ENCODE measurements around the gene TTC36. TPM values are rescaled to one million over a fixed set of nuclear protein-coding genes. Genes with fewer than 3 reads are reported as not detected.

TTC36 gene
- total and polyA plus RNA-seq, 10 of the 15 experiments (the other 5 are each of a cell fraction or from before 2014, with no cell fraction given) = 0.28 to 0.78 (median 0.59) TPM; not detected in 7

- Histone ChIP-seq H3K36me3 (ENCODE audit: control insufficient read depth in 2 of 2, insufficient read depth in 2 of 2, low read length in 1 of 2) (no peaks in the 10 kb centered on the region; a peak in 2 of 4 replicates), H3K27ac (ENCODE audit: control insufficient read depth, insufficient read depth) (no peak overlapping the region), H3K9me3 (replicated peaks; ENCODE audit: control insufficient read depth, insufficient read depth, low read length) (no peaks in the 10 kb centered on the region), H2AFZ (ENCODE audit: control insufficient read depth, low read depth, low read length) (no peak overlapping the region), H3K4me2 (ENCODE audit: control insufficient read depth, insufficient read depth) (no peak overlapping the region), H3K4me3 (no peak overlapping the region), H4K20me1 (ENCODE audit: control insufficient read depth, insufficient read depth) (no peaks in the 10 kb centered on the region), H3K27me3 (replicated peaks in 1 of 2; ENCODE audit: control insufficient read depth in 2 of 2, insufficient read depth in 2 of 2, low read length in 1 of 2) (no peaks in the 10 kb centered on the region), H3K4me1 (ENCODE audit: control insufficient read depth, insufficient read depth, low read length) (no peaks in the 10 kb centered on the region), H3K79me2 (ENCODE audit: control insufficient read depth, insufficient read depth, low read length) (no peaks in the 10 kb centered on the region), H3K9ac (ENCODE audit: control insufficient read depth, insufficient read depth, low read length) (no peak overlapping the region)
- POLR2A ChIA-PET = interaction anchor here (0.6 kb wide), 3 partner anchors 21 to 247 kb away, joined by 3 to 4 read pairs (median 3); no protein-coding TSS in a partner anchor
- intact Hi-C loops (cut with micrococcal nuclease; ENCODE audit: unreplicated experiment) = no loop called here
- in situ Hi-C loops (cut with MboI) = no loop called here
- SMC1A ChIA-PET (ENCODE audit: uncharacterized antibody, unreplicated experiment) = no interaction called here
- DNase-seq (ENCODE audit: low read depth, low spot score) (no peak), ATAC-seq (no peak), FAIRE-seq (no peak)
- WGBS (ENCODE audit: insufficient coverage, insufficient replicate concordance, low lambda C conversion rate, missing lambda C conversion rate) = 51% methylated on average over 2 of the region's 2 CpGs
- CTCF ChIA-PET = no interaction called here
- RAD21 ChIA-PET (ENCODE audit: unreplicated experiment) = no interaction called here
- BruUV-seq (replicated peaks) = no TSS peak
- TF ChIP-seq MEF2A (IDR thresholded peaks at IDR 0.05; ENCODE audit: insufficient read depth, low read depth, low read length) (no peak), CHD4 (IDR thresholded peaks at IDR 0.05) (no peak), NFXL1 (IDR thresholded peaks at IDR 0.05; ENCODE audit: borderline replicate concordance) (no peak), SRF (IDR thresholded peaks at IDR 0.05; ENCODE audit: low read depth in 2 of 2, low read length in 2 of 2) (no peak), RBBP5 (conservative IDR thresholded peaks at IDR 0.05) (no peak), FOXM1 (IDR thresholded peaks at IDR 0.05; ENCODE audit: low read depth, low read length) (no peak), ELK1 (IDR thresholded peaks at IDR 0.05; ENCODE audit: low read depth, low read length) (no peak), ZNF622 (IDR thresholded peaks at IDR 0.05) (no peak), PAX5 (IDR thresholded peaks at IDR 0.05; ENCODE audit: borderline replicate concordance, low read depth, low read length) (no peak), SIN3A (IDR thresholded peaks at IDR 0.05; ENCODE audit: low read depth, low read length) (no peak), SIX5 (IDR thresholded peaks at IDR 0.05; ENCODE audit: low read depth, low read length, severe bottlenecking) (no peak), EZH2 (IDR thresholded peaks at IDR 0.05; ENCODE audit: borderline replicate concordance, control insufficient read depth, low read depth, low read length) (no peak), LARP7 (IDR thresholded peaks at IDR 0.05) (no peak), SUPT20H (IDR thresholded peaks at IDR 0.05; ENCODE audit: borderline replicate concordance, control insufficient read depth, low read depth, low read length) (no peak), SMAD5 (IDR thresholded peaks at IDR 0.05; ENCODE audit: low read depth) (no peak), BRCA1 (IDR thresholded peaks at IDR 0.05; ENCODE audit: low read depth, low read length) (no peak)
- TF ChIP-seq, protein P1, sequence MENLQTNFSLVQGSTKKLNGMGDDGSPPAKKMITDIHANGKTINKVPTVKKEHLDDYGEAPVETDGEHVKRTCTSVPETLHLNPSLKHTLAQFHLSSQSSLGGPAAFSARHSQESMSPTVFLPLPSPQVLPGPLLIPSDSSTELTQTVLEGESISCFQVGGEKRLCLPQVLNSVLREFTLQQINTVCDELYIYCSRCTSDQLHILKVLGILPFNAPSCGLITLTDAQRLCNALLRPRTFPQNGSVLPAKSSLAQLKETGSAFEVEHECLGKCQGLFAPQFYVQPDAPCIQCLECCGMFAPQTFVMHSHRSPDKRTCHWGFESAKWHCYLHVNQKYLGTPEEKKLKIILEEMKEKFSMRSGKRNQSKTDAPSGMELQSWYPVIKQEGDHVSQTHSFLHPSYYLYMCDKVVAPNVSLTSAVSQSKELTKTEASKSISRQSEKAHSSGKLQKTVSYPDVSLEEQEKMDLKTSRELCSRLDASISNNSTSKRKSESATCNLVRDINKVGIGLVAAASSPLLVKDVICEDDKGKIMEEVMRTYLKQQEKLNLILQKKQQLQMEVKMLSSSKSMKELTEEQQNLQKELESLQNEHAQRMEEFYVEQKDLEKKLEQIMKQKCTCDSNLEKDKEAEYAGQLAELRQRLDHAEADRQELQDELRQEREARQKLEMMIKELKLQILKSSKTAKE (IDR thresholded peaks at IDR 0.05; ENCODE audit: low read depth, poor library complexity, severe bottlenecking) = no peak
- TF ChIP-seq, protein P2, sequence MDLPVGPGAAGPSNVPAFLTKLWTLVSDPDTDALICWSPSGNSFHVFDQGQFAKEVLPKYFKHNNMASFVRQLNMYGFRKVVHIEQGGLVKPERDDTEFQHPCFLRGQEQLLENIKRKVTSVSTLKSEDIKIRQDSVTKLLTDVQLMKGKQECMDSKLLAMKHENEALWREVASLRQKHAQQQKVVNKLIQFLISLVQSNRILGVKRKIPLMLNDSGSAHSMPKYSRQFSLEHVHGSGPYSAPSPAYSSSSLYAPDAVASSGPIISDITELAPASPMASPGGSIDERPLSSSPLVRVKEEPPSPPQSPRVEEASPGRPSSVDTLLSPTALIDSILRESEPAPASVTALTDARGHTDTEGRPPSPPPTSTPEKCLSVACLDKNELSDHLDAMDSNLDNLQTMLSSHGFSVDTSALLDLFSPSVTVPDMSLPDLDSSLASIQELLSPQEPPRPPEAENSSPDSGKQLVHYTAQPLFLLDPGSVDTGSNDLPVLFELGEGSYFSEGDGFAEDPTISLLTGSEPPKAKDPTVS (IDR thresholded peaks at IDR 0.05; ENCODE audit: low read depth, low read length) = no peak
- TF ChIP-seq, protein P3, sequence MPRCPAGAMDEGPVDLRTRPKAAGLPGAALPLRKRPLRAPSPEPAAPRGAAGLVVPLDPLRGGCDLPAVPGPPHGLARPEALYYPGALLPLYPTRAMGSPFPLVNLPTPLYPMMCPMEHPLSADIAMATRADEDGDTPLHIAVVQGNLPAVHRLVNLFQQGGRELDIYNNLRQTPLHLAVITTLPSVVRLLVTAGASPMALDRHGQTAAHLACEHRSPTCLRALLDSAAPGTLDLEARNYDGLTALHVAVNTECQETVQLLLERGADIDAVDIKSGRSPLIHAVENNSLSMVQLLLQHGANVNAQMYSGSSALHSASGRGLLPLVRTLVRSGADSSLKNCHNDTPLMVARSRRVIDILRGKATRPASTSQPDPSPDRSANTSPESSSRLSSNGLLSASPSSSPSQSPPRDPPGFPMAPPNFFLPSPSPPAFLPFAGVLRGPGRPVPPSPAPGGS (IDR thresholded peaks at IDR 0.05; ENCODE audit: borderline replicate concordance, insufficient read depth, low read depth, low read length, poor library complexity, severe bottlenecking) = no peak
These were observed 19.9 kb downstream of the TTC36 start for GRCh38 chr11:118547132-118547531.

Measured in GM12878 (cell line).